ENCODE results near the gene SRP68.

Gene SRP68

GRCh38 chr17:76072148-76072858 lies at the start of gene SRP68:
SRP68 (minus strand) TSS chr17:76072517; CDS start chr17:76072491, 26 bp downstream.
- peak; percentile 56 for DNase-seq

DNA sequence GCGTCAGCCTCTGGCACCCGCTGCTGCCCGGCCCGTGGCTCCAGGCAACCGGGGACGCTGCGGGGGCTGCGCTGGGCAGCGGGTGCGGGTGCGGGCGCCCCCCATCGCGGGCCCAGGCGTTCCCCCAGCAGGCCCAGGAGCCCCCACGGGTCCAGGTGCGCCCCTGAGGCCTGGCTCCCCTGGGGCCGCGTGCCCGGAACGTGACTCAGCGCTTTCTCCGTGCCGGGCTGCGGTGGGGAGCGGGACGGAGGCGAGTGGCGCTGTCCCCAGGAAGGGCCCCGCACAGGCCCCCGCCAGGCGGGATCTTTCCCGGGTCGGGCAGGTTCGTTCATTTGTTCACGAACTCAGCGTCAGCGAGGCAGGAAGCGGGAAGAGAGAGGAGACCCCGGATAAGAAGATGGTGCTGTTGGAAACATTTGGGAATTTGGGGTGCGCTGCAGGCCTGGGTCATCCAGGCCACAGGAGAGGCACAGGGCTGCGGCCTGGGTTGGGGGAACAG lies 49.7 kb upstream of the SRP68 start:
- no peak for DNase-seq

DNA sequence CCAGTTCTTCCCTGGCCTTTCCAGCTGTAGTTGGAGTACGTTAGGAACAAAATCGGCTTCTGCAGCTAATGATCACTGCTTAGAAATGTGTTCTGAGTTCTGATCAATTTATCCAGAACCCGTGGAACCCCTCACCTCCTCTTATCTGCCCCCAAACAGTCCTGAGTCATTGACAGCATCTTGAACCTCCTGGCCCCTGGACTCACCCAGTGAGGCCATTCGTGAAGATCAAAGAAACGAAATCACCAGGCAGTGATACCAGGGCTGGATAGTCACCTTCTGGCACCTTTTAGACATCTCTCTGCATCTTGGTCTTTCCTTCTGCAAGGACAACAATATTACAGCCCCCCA lies 48.3 kb upstream of the SRP68 start:
- DNase-seq, result no peak

DNA sequence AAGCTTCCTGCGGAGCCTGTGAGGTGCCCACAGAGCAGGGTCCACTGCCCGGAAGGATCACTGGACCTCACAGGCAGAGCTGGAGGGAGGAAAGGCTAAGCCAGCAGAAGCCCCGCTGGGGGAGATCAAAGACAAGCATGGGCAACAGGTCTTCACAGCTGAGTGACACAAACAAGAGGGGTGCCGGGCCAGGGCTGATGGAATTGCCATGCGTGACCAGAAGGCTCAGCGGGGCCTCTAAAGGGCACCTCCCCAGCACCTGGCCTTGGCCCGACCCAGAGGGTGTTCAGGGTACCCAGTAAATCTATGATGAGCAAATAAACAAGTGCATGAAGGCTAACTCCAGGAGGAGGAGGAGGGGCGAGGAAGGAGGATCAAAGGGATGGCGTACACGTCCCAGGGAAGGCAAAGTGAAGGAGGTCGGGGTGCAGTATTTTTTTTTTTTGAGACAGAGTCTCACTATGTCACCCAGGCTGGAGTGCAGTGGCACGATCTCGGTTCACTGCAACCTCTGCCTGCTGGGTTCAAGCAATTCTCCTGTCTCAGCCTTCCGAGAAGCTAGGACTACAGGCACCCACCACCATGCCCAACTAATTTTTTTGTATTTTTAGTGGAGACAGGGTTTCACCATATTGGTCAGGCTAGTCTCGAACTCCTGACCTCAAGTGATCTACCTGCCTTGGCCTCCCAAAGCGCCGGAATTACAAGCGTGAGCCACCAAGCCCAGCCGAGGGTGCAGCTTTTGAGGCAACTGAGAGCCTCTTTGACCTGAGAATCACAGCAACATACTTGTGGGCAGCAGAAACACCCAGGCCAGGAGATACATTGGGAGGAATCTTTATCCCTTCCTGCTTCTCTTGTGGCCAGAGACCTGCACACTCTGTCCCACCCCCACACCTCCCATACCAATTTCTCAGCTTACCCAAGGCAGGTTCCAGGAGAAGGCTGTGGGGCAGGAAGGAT lies 47.4 kb upstream of the SRP68 start:
- no peak for DNase-seq

- DNase-seq, result no peak
Observed at GRCh38 chr17:76115138-76115754, 42.9 kb upstream of the SRP68 start.

DNA sequence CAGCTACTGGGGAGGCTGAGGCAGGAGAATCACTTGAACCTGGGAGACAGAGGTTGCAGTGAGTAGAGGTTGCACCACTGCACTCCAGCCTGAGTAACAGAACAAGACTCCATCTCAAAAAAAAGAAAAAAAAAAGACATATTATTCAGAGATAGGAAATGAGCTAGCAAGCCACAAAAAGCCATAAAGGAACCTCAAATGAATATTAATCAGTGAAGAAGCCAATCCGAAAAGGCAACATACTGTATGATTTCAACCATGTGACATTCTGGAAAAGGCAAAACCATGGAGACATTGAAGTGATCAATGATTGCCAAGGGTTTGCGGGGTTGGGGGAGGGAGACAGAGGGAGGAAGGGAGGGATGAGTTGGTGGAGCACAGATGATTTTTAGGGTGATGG lies 39.6 kb upstream of the SRP68 start:
- no peak for DNase-seq

DNA sequence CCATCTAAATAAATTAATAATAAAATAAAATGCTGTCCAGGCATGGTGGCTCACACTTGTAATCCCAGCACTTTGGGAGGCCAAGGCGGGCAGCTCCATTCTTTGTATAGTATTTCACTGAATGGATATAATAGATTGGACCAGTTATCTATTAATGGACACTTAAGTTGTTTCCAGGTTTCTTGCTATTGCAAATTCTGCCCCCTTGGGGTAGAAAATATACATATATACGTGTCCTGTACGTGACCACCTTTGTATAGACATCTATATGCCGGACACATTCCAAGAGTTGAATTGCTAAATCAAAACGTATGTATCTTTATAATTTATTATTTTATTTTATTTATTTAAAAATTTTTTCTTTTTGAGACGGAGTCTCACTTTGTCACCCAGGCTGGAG lies 35.2 kb upstream of the SRP68 start:
- no peak for DNase-seq

DNA sequence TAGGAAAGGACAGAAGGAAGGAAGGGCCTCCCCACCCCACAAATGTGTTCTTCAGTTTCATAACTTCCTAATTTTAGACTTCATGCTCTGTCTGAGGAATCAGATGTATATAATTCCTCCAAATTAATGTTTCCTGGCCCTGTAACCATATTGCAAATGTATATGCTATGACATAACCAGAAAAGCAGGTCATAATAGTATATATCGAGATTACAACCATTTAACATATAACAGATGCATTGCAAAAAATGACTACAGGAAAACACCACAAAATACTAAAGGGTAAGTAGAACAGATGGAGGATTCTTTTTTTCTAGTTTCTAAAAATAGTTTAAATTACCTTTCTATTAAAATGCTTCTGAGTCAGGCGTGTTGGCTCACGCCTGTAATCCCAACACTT lies 34.4 kb upstream of the SRP68 start:
- no peak for DNase-seq

DNA sequence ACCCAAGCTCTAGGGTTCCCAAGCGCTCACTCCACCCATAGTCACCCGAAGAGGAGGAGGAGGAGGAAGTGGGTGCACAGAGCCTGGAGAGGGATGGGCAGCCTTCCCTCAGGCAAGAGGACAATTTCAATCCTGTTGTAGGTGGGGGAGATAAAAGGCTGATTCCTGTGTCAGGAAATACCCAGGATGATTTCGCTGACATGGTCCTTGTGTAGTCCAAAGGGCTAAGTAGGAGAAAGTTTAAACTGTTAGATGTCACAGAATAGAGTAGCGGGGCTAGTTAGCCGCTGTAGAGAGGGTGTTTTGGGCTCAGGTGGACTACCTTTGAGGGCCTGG lies 32.5 kb upstream of the SRP68 start:
- DNase-seq, result no peak

DNA sequence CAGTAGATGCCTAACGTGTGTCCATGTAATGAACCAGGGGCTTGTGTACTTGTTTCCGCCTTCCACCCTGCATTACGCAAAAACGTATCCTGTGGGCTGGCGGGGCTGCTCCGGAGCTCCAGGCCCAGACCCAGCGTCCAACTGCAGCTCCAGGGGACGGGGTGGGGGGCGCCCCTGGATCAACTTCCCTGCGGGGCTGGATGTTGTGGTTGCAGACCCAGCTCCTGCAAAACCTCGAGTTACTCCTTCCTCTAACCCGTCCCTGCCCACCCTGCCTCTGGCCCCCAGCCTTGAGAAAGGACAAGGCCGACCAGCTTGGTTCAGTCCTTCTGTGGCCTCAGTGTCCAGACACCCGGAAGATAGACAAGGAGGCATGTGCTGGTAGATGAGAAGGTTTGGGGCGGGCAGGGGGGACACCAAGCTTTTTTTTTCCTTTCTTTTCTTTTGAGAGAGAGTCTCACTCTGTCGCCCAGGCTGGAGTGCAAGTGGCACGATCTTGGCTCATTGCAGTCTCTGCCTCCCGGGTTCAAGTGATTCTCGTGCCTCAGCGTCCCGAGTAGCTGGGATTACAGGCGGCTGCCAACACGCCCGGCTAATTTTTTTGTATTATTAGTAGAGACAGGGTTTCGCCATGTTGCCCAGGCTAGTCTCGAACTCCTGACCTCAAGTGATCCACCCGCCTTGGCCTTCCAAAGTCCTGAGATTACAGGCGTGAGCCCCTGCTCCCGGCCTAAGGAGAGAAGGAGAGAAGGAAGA lies 32.0 kb upstream of the SRP68 start:
- DNase-seq, result no peak

DNA sequence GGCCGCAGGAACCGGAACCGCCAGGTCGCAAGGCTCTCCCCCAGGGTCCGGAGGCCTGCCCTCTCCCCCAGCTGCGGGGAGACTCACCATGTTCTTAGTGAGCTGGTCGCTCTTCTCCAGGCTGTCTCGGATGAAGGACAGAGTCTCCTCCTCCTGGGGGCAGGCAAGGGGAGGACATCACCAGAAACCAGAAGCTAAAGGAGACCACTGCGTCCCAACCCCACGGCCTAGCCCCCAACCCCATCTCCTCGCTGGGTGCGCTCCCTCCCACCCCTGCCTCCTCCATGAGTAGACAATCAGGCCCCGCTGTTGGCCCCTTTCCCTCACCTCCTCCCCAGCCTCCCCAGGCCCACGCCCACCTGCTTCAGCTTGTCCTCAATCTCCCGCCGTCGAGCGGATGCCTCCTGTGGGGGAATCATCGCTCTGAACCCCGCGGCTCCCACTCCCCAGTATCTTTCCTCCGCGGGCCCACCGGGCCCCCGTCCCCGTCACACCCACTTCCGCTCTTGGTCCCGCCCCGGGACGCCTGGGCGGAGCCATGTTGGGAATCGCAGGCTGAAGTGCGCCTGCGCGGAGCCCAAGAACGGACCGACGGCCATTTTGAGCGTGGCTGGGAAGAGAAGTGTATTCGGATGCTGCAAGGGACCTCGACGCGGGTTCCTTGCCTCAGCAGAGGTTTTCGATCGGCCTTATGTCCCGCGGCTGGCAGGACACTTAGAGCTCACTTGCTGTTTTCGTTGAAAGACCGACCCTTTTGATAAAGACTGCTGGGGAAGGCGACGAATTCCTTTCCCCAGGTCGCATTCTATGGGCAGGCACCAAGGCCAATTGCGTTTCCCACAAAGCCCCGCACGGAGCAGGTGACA lies 31.2 kb upstream of the SRP68 start, which contains the start of gene EXOC7:
TSS of gene EXOC7 (minus strand) at position 514 of the 866 bp plus-strand sequence. CDS start at position 419, 95 bp downstream.
- DNase-seq, result peak; percentile 95

DNA sequence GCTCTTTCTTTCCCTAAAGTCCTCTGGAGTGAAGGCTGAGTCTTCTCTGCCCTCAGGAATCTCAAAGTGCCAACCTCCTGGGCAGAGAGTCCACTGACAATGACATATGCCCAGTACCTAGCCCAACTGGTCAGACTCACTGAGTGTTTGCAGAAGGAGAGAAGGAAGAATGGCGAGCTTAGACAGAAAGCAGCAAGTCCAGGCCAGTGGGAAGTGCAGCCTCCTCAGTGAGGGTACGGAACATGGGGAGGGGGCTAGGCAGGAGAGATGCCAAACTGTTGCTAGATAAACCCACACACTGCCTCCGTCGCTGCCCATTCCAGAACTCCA lies 30.6 kb upstream of the SRP68 start:
- DNase-seq, result no peak

- DNase-seq, result no peak
Observed at GRCh38 chr17:76097716-76098295, 25.5 kb upstream of the SRP68 start.

DNA sequence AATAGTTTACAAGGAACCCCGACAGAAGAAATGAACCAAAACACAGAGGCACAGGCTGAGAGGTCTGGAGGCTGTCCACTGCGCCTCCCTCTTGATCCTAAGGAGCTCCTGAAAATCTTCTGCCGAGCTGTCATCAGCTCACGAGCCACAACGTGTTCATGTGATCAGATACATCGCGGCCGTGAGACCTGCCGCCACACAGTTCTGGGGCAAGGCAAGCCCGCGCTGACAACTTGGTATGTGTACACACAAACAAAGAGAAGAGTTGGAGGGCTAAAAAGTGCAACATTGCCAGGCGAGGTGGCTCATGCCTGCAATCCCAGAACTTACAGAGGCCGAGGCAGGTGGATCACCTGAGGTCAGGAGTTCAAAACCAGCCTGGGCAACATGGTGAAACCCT lies 23.6 kb upstream of the SRP68 start:
- no peak for DNase-seq

GRCh38 chr17:76094046-76094445 lies 21.7 kb upstream of the SRP68 start:
- no peak for DNase-seq

DNA sequence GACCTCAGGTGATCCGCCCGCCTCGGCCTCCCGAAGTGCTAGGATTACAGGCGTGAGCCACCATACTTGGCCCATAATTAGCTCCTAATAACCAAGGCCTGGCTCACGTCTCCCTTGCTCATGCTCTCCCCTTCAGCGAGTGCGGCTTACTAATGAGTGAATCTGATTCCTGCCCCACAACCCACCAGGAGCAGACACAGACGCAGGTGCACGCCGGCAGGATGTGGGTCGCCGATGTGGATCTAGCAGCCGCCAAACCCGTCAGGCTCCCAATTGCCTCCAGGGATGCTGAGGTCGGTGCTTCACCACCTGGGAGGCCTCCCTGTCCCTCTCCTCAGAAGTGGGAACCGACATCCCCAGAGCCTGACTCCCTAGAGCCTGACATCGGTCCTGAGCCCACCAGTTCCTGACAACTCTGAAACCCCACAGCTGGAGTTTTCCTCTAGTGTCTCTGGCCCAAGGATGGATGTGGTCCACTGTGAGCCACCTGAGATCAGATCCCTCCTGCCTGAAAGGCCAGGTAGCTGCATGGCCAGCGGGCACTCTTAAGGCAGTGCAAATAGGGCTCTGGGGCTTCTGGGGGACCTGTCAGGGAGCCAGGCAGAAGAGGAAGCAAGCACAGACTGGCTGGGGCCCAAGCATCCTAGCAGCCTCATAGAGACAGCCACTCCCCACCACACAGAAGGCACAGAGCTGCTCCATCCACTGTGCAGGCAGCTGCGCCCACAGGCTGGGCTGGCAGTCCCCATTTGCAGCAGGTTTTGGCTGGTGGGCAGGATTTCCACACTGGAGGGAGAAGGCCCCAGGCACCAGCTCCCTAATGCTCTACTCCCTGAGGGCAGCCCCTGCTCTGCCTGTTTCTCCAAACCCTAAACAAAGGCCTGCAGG lies 20.5 kb upstream of the SRP68 start:
- no peak for DNase-seq

GRCh38 chr17:76091526-76092286 lies 19.4 kb upstream of the SRP68 start:
- DNase-seq, result peak; percentile 21

GRCh38 chr17:76090517-76091129 lies 18.3 kb upstream of the SRP68 start:
- DNase-seq, result no peak
